RWPE1 (cell line): ENCODE results near the gene SLC30A1.
A peak's percentile ranks its signal among the peaks of the same experiment; 100 is the strongest.

ENCODE experiments used
- CTCF ChIA-PET: fragments of 350-600 bp; sonication (Branson Sonifier 250); formaldehyde crosslinking; extraction: SDS; loops from one replicate; lab custom pipeline; 2021; lab: Yijun Ruan, JAX
- POLR2A ChIA-PET: fragments of 400-600 bp; formaldehyde crosslinking; extraction: SDS; loops from one replicate; lab custom pipeline; 2020; ENCODE audit warnings: antibody characterized with exemption; ENCODE audit not compliant: low non-redundant PET; lab: Yijun Ruan, JAX
- DNase-seq: peaks from one replicate; pipeline ENCODE4 v3.0.0; 2012; ENCODE audit warnings: low spot score
- H3K27ac ChIP-seq: fragments of 450-650 bp; 2 replicates; pipeline ENCODE4 v1.5.1; 2017
- TF ChIP-seq, protein P1 (sequence below): fragments of 450-650 bp; conservative IDR thresholded peaks from 2 replicates; pipeline ENCODE4 v1.5.1; 2017; ENCODE audit warnings: low read depth, mild to moderate bottlenecking

Gene SLC30A1

DNA sequence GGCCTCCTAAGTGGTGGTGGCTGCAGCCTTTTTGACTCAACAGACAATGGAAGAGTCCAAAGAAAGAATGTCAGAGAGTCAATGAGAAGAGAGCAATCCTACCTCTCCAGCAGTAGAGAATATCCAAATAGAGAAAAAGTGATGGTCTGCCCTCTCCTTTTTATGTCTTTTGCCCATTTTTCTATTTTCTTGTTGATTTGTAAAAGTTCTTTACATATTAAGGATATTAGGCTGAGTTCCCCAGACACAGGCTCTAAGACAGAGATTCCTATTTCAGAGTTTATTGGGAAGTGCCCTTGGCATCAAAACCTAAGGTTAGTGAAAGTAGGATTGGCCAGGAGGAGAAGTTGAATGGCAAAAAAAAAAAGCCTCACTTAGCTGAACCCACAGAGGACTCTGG is 20.3 kb upstream of the SLC30A1 start:
- ChIA-PET CTCF (interaction anchor here (0.5 to 0.7 kb wide), 4 partner anchors 14 to 412 kb away, joined by 3 to 8 read pairs (median 3); no protein-coding TSS in a partner anchor), POLR2A (no interaction called here)
- no peak for DNase-seq
- TF ChIP-seq, protein P1, sequence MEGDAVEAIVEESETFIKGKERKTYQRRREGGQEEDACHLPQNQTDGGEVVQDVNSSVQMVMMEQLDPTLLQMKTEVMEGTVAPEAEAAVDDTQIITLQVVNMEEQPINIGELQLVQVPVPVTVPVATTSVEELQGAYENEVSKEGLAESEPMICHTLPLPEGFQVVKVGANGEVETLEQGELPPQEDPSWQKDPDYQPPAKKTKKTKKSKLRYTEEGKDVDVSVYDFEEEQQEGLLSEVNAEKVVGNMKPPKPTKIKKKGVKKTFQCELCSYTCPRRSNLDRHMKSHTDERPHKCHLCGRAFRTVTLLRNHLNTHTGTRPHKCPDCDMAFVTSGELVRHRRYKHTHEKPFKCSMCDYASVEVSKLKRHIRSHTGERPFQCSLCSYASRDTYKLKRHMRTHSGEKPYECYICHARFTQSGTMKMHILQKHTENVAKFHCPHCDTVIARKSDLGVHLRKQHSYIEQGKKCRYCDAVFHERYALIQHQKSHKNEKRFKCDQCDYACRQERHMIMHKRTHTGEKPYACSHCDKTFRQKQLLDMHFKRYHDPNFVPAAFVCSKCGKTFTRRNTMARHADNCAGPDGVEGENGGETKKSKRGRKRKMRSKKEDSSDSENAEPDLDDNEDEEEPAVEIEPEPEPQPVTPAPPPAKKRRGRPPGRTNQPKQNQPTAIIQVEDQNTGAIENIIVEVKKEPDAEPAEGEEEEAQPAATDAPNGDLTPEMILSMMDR = no peak
- H3K27ac ChIP-seq = no peak overlapping the region

DNA sequence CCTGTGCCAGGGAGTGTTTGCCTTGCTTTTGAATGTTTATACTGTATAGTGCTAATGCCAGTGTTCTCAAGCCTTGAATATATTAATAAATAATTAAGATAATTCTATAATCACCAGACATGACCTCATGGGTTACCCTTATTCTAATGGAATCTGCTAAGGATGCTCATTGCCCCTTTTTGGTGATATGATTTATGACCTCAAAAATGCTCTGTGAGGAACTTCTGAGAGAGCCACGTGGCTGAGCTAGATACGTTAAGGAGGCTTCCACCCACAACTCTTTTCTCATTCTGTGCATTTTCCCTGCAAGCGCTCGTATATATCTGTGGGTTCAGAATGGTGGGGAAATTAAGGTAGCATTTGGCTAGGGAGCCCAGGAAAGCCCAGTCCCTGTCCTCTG is 19.6 kb upstream of the SLC30A1 start:
- TF ChIP-seq, protein P1 = no peak
- CTCF ChIA-PET = no interaction called here
- POLR2A ChIA-PET = no interaction called here
- no peak for DNase-seq
- no peak overlapping the region for H3K27ac ChIP-seq

DNA sequence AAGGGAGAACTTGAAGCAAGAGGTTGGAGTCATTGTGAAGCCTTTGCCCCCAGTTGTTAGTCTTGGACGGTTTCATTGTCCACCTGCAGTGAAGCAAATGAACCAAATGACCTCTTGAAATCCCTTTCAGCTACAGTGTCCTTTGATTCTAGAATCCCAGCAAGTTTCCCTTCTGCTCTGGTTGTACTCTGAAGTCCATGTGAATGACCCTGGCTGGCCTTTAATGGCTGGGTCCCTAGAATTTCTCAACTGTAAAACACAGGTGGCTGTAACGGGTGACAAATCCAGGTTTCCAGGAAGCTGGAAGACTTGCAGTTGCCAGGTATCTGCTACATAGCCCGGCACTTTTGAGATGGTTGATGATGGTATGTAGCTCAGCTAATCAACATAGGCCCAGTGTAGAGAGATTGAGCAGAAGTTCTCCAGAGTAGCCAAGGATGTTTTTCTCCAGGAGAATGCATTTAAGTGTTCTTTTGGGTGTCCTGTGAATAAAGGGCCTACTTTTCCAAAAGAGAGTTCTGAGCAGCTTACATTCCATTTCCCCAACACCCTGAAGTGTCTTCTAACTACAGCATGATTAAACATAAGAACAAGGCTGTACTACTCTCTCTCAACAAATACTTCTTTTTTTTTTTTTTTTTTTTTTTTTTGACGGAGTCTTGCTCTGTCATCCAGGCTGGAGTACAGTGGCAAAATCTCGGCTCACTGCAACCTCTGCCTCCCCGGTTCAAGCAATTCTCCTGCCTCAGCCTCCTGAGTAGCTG is 17.6 kb upstream of the SLC30A1 start:
- ChIA-PET POLR2A (no interaction called here), CTCF (no interaction called here)
- TF ChIP-seq, protein P1 = no peak

DNA sequence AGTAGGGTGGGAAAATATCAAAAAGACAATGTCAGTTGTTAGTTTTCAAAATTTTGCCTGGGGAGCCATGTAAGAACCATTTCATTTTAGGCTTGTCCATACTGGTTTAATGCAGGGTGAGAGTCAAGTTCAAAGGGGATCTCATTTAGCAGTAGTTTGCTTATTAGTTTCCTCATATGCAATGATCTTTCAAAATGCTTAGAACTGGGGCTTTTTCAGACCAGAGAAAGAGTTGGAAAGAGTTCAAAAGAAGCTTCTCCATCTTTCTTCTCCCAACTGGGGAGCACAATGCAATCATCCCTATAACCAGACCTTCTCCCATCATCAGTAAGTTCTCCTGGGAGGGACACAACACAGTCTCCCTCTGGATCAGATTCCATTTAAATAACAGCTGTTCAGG is 16.5 kb upstream of the SLC30A1 start:
- TF ChIP-seq, protein P1 = no peak
- DNase-seq = no peak
- ChIA-PET CTCF (no interaction called here), POLR2A (no interaction called here)
- H3K27ac ChIP-seq = no peak overlapping the region

More for the DNA sequence above, 17.6 kb upstream of the SLC30A1 start:
- H3K27ac ChIP-seq = no peak overlapping the region
- DNase-seq = no peak

DNA sequence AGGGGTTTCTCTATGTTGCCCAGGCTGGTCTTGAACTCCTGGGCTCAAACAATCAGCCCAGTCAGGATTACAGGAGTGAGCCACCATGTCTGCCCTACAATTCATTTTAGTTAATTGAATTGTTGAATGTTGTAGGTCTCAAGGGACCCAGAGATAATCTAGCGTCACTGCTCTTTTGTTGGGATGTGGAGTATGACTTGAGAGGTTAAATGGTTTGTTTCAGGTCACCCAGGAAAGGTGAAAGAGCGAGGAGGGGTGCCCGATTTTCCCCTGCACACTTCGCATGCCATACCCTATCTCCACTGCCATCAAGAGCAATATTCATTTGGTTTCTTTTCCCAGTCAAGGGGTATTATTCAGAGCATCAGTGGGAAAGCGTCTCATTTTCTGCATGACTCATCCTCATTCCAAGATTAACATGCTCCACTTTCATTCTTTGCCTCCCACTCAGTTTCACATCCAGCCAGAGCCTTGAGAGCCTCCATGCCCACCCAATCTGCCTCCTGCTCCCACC is 13.1 kb upstream of the SLC30A1 start:
- TF ChIP-seq, protein P1 = no peak
- POLR2A ChIA-PET = no interaction called here
- CTCF ChIA-PET = no interaction called here
- peak; percentile 72 for DNase-seq
- H3K27ac ChIP-seq = no peak overlapping the region

DNA sequence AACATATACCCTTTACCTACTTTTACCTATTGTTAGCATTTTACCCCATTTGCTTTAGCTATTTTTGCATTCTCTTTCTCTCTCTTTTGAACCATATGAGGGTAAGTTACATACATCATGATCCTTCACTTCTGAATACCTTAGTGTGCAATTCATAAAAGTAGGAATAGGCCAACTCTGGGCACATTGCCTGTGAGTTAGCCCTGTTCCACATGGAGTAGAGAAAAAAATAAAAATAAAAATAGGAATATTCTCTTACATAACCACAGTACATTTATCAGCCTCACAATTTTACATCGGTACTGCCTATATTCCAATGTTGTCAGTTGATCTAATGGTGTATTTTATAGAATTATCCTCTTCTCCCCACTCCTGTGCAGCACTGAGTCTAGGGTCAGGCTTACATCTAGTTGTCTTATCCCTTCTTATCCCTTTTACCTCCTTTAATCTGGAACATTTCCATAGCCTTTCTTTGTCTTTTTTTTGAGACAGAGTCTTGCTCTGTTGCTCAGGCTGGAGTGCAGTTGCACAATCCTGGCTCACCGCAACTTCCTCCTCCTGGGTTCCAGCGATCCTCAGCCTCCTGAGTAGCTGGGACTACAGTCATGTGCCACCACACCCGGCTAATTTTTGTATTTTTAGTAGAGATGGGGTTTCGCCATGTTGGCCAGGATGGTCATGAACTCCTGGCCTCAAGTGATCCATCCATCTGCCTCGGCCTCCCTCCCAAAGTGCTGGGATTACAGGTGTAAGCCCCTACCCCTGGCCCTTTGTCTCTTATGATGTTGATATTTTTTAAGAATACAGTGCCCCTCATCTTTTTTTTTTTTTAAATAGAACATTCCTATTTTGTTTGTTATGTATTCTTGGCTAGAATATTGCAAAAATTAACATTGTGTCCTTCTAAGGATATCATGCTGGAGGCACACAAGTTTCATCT is 11.1 kb upstream of the SLC30A1 start:
- ChIA-PET CTCF (no interaction called here), POLR2A (no interaction called here)
- TF ChIP-seq, protein P1 = no peak
- no peak overlapping the region for H3K27ac ChIP-seq
- no peak for DNase-seq
